ENCODE results near the gene MAML3. TPM values are rescaled to one million over a fixed set of nuclear protein-coding genes. Genes with fewer than 3 reads are reported as not detected.

The MAML3 gene
- total and polyA plus RNA-seq, 4 experiments from 2014 or later, result 0.15 to 3.7 (median 1.7) TPM

- H3K36me3 Mint-ChIP-seq, result no peaks in the 10 kb centered on the region
- CTCF ChIA-PET (ENCODE audit: partially characterized antibody), result no interaction called here
- POLR2A ChIA-PET (ENCODE audit: partially characterized antibody), result interaction anchor here (0.7 kb wide), 1 partner anchor 20 kb away, joined by 3 read pairs; no protein-coding TSS in a partner anchor
Measured at GRCh38 chr4:139986689-139987501, 167.1 kb downstream of the MAML3 start.

GRCh38 chr4:139986106-139986505 lies 167.9 kb downstream of the MAML3 start:
- H3K4me3 Mint-ChIP-seq, result no peak overlapping the region
- H3K9me3 Mint-ChIP-seq, result peaks cover 0 to 3% (median 0%) of the 10 kb centered on the region in 8 donors
- POLR2A ChIA-PET (ENCODE audit: partially characterized antibody), result no interaction called here
- no peaks in the 10 kb centered on the region for H3K36me3 Mint-ChIP-seq
- no peaks in the 10 kb centered on the region for H3K4me1 Mint-ChIP-seq
- H3K27ac ChIP-seq (ENCODE audit: low read depth, low read length), result no peak overlapping the region
- H3K27me3 Mint-ChIP-seq, result peaks cover 1 to 3% of the 10 kb centered on the region in 2 donors
- peak overlapping the region in 1 of 7 donors; percentile 77 for H3K27ac Mint-ChIP-seq
- H3K36me3 ChIP-seq (ENCODE audit: insufficient read depth, low read length), result no peaks in the 10 kb centered on the region
- H3K4me3 ChIP-seq (ENCODE audit: low read length in 2 of 2), result no peak overlapping the region
- no peaks in the 10 kb centered on the region for H3K9me3 ChIP-seq (ENCODE audit: control insufficient read depth in 1 of 2, low read length in 2 of 2)
- no peak for DNase-seq
- CTCF ChIA-PET (ENCODE audit: partially characterized antibody), result no interaction called here
- H3K4me1 ChIP-seq (ENCODE audit: insufficient read depth, low read length), result no peaks in the 10 kb centered on the region
- no peaks in the 10 kb centered on the region for H3K27me3 ChIP-seq (ENCODE audit: insufficient read depth, low read length)
- intact Hi-C loops (cut with micrococcal nuclease), result no loop called here

More at GRCh38 chr4:139986689-139987501, 167.1 kb downstream of the MAML3 start:
- Histone ChIP-seq H3K27me3 (ENCODE audit: insufficient read depth, low read length) (no peaks in the 10 kb centered on the region), H3K27ac (ENCODE audit: low read depth, low read length) (no peak overlapping the region), H3K9me3 (ENCODE audit: control insufficient read depth in 1 of 2, low read length in 2 of 2) (no peaks in the 10 kb centered on the region), H3K4me3 (ENCODE audit: low read length in 2 of 2) (no peak overlapping the region), H3K4me1 (ENCODE audit: insufficient read depth, low read length) (no peaks in the 10 kb centered on the region), H3K36me3 (ENCODE audit: insufficient read depth, low read length) (no peaks in the 10 kb centered on the region)
- no peak overlapping the region for H3K27ac Mint-ChIP-seq
- peaks cover 0 to 3% (median 0%) of the 10 kb centered on the region in 8 donors for H3K9me3 Mint-ChIP-seq
- no peak for DNase-seq
- H3K27me3 Mint-ChIP-seq, result peaks cover 1 to 3% of the 10 kb centered on the region in 2 donors
- intact Hi-C loops (cut with micrococcal nuclease), result no loop called here
- H3K4me3 Mint-ChIP-seq, result no peak overlapping the region
- no peaks in the 10 kb centered on the region for H3K4me1 Mint-ChIP-seq

- ChIA-PET POLR2A (ENCODE audit: partially characterized antibody) (no interaction called here), CTCF (ENCODE audit: partially characterized antibody) (no interaction called here)
- H3K9me3 Mint-ChIP-seq, result peaks cover 0 to 3% (median 0%) of the 10 kb centered on the region in 8 donors
- no peaks in the 10 kb centered on the region for H3K36me3 ChIP-seq (ENCODE audit: insufficient read depth, low read length)
- intact Hi-C loops (cut with micrococcal nuclease), result no loop called here
- no peak overlapping the region for H3K4me3 Mint-ChIP-seq
- DNase-seq, result no peak
- H3K4me3 ChIP-seq (ENCODE audit: low read length in 2 of 2), result no peak overlapping the region
- H3K27me3 ChIP-seq (ENCODE audit: insufficient read depth, low read length), result no peaks in the 10 kb centered on the region
- no peaks in the 10 kb centered on the region for H3K36me3 Mint-ChIP-seq
- H3K9me3 ChIP-seq (ENCODE audit: control insufficient read depth in 1 of 2, low read length in 2 of 2), result no peaks in the 10 kb centered on the region
- H3K4me1 ChIP-seq (ENCODE audit: insufficient read depth, low read length), result no peaks in the 10 kb centered on the region
- H3K27ac ChIP-seq (ENCODE audit: low read depth, low read length), result no peak overlapping the region
- no peak overlapping the region for H3K27ac Mint-ChIP-seq
- H3K4me1 Mint-ChIP-seq, result no peaks in the 10 kb centered on the region
- peaks cover 1 to 3% of the 10 kb centered on the region in 2 donors for H3K27me3 Mint-ChIP-seq
Measured at GRCh38 chr4:139985401-139985800, 168.6 kb downstream of the MAML3 start.

- Mint-ChIP-seq H3K27me3 (peaks cover 1 to 3% of the 10 kb centered on the region in 2 donors), H3K4me1 (no peaks in the 10 kb centered on the region), H3K4me3 (no peak overlapping the region), H3K36me3 (no peaks in the 10 kb centered on the region), H3K9me3 (peaks cover 0 to 3% (median 0%) of the 10 kb centered on the region in 8 donors), H3K27ac (no peak overlapping the region)
- Histone ChIP-seq H3K4me1 (ENCODE audit: insufficient read depth, low read length) (no peaks in the 10 kb centered on the region), H3K27ac (ENCODE audit: low read depth, low read length) (no peak overlapping the region), H3K36me3 (ENCODE audit: insufficient read depth, low read length) (no peaks in the 10 kb centered on the region), H3K9me3 (ENCODE audit: control insufficient read depth in 1 of 2, low read length in 2 of 2) (no peaks in the 10 kb centered on the region), H3K27me3 (ENCODE audit: insufficient read depth, low read length) (no peaks in the 10 kb centered on the region), H3K4me3 (ENCODE audit: low read length in 2 of 2) (no peak overlapping the region)
- CTCF ChIA-PET (ENCODE audit: partially characterized antibody), result no interaction called here
- intact Hi-C loops (cut with micrococcal nuclease), result no loop called here
- POLR2A ChIA-PET (ENCODE audit: partially characterized antibody), result no interaction called here
- no peak for DNase-seq
Measured at GRCh38 chr4:139984471-139984870, 169.5 kb downstream of the MAML3 start.

- Mint-ChIP-seq H3K27ac (no peak overlapping the region), H3K9me3 (peaks cover 0 to 4% (median 0%) of the 10 kb centered on the region in 8 donors), H3K4me3 (no peak overlapping the region), H3K27me3 (no peaks in the 10 kb centered on the region), H3K4me1 (peaks cover 0 to 5% (median 3%) of the 10 kb centered on the region in 4 donors), H3K36me3 (no peaks in the 10 kb centered on the region)
- CTCF ChIA-PET (ENCODE audit: partially characterized antibody), result no interaction called here
- no peak overlapping the region for H3K27ac ChIP-seq (ENCODE audit: low read depth, low read length)
- no peak overlapping the region for H3K4me3 ChIP-seq (ENCODE audit: low read length in 2 of 2)
- intact Hi-C loops (cut with micrococcal nuclease), result no loop called here
- H3K9me3 ChIP-seq (ENCODE audit: control insufficient read depth in 1 of 2, low read length in 2 of 2), result no peaks in the 10 kb centered on the region
- POLR2A ChIA-PET (ENCODE audit: partially characterized antibody), result no interaction called here
- no peaks in the 10 kb centered on the region for H3K27me3 ChIP-seq (ENCODE audit: insufficient read depth, low read length)
- DNase-seq, result no peak
- no peaks in the 10 kb centered on the region for H3K36me3 ChIP-seq (ENCODE audit: insufficient read depth, low read length)
- no peaks in the 10 kb centered on the region for H3K4me1 ChIP-seq (ENCODE audit: insufficient read depth, low read length)
Measured at GRCh38 chr4:139978692-139979091, 175.3 kb downstream of the MAML3 start.

- no peaks in the 10 kb centered on the region for H3K9me3 ChIP-seq (ENCODE audit: control insufficient read depth in 1 of 2, low read length in 2 of 2)
- intact Hi-C loops (cut with micrococcal nuclease), result no loop called here
- POLR2A ChIA-PET (ENCODE audit: partially characterized antibody), result no interaction called here
Measured at GRCh38 chr4:139977838-139978609, 176.0 kb downstream of the MAML3 start.

GRCh38 chr4:139975830-139976272 lies 178.1 kb downstream of the MAML3 start:
- CTCF ChIA-PET (ENCODE audit: partially characterized antibody), result no interaction called here
- intact Hi-C loops (cut with micrococcal nuclease), result no loop called here
- H3K36me3 ChIP-seq (ENCODE audit: insufficient read depth, low read length), result no peaks in the 10 kb centered on the region
- POLR2A ChIA-PET (ENCODE audit: partially characterized antibody), result no interaction called here
- H3K4me3 ChIP-seq (ENCODE audit: low read length in 2 of 2), result no peak overlapping the region
- peaks cover 0 to 2% (median 0%) of the 10 kb centered on the region in 8 donors for H3K9me3 Mint-ChIP-seq
- H3K27me3 ChIP-seq (ENCODE audit: insufficient read depth, low read length), result no peaks in the 10 kb centered on the region
- no peaks in the 10 kb centered on the region for H3K27me3 Mint-ChIP-seq
- no peaks in the 10 kb centered on the region for H3K4me1 ChIP-seq (ENCODE audit: insufficient read depth, low read length)
- no peak overlapping the region for H3K27ac Mint-ChIP-seq
- no peaks in the 10 kb centered on the region for H3K9me3 ChIP-seq (ENCODE audit: control insufficient read depth in 1 of 2, low read length in 2 of 2)
- H3K36me3 Mint-ChIP-seq, result no peaks in the 10 kb centered on the region
- no peak overlapping the region for H3K27ac ChIP-seq (ENCODE audit: low read depth, low read length)
- no peak for DNase-seq
- H3K4me1 Mint-ChIP-seq, result peaks cover 0 to 5% (median 3%) of the 10 kb centered on the region in 4 donors
- H3K4me3 Mint-ChIP-seq, result no peak overlapping the region

More at GRCh38 chr4:139977838-139978609, 176.0 kb downstream of the MAML3 start:
- Histone ChIP-seq H3K4me3 (ENCODE audit: low read length in 2 of 2) (no peak overlapping the region), H3K27ac (ENCODE audit: low read depth, low read length) (no peak overlapping the region), H3K36me3 (ENCODE audit: insufficient read depth, low read length) (no peaks in the 10 kb centered on the region), H3K4me1 (ENCODE audit: insufficient read depth, low read length) (no peaks in the 10 kb centered on the region), H3K27me3 (ENCODE audit: insufficient read depth, low read length) (no peaks in the 10 kb centered on the region)
- no peak for DNase-seq
- Mint-ChIP-seq H3K27ac (no peak overlapping the region), H3K4me3 (no peak overlapping the region), H3K9me3 (peaks cover 0 to 2% (median 0%) of the 10 kb centered on the region in 8 donors), H3K36me3 (no peaks in the 10 kb centered on the region), H3K27me3 (no peaks in the 10 kb centered on the region), H3K4me1 (peaks cover 0 to 5% (median 3%) of the 10 kb centered on the region in 4 donors)
- CTCF ChIA-PET (ENCODE audit: partially characterized antibody), result no interaction called here
